Activated CD4-positive, alpha-beta T cell treated with anti-CD3 and anti-CD28 coated beads, Interleukin-10, Interleukin-2, amounts not matched to agents 100 ng/mL and 50 ng/mL, durations not matched to agents 16 hours and 8 hours (primary cell): ENCODE measurements around the gene ITGA7.

Experiments
- DNase-seq: peaks from one replicate; pipeline ENCODE4 v3.0.0-alpha.2; 2020

Gene ITGA7

DNA sequence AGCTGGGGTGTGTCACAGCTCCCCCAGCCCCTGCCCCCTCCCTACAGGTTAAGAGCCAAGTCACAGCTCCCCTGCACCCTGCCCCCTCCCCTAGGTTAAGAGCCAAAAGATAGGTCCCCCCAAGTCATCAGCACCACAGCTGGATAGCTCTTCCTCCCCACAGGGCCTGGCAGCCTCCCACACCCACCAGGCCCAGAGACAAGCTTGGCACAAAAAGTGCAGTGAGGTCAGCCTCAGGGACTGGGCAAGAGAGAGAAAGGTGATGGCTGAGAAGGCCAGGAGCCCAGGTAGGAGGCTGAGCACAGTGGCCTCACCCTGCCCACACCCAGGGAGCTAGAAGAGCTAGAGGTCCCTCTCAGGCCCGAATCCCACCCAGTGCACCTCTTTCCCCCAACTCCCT lies 8.7 kb downstream of the ITGA7 start:
- DNase-seq: no peak

GRCh38 chr12:55698241-55698955 lies 9.3 kb downstream of the ITGA7 start:
- no peak for DNase-seq

- no peak for DNase-seq
Measured at GRCh38 chr12:55697686-55698085, 10.0 kb downstream of the ITGA7 start.

DNA sequence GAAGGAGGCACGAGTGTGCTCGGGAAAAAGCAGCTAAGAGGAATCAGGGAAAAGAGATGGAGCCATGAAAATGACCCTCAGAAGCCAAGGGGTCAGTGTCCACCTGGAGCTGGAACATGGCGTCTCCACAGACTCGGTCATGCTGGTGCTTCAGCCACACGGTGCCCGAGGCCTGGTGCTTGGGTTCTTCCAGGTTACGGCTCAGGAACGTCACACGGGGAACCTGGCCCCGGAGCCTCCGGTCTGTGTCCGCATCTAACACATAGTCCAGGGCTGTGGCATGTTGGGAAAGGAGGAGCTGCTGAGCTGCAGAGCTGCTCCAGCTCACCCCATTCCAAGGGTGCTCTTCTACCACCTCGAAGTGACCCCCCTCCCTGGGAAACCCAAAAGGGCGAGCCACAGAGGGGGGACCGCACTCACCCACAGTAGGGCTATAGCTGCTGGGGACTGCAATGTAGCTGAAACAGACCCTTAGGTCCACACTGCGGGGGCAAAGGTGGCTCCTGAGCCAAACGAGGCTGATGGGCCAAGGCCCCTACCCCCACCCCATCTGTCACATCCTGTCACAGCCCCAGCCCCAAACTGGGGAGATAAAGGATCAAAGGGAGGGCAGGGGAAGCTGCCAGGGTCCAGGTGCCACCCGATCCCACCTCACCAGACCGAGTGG lies 10.8 kb downstream of the ITGA7 start:
- no peak for DNase-seq

- DNase-seq: no peak
Measured at GRCh38 chr12:55696141-55696540, 11.6 kb downstream of the ITGA7 start.

DNA sequence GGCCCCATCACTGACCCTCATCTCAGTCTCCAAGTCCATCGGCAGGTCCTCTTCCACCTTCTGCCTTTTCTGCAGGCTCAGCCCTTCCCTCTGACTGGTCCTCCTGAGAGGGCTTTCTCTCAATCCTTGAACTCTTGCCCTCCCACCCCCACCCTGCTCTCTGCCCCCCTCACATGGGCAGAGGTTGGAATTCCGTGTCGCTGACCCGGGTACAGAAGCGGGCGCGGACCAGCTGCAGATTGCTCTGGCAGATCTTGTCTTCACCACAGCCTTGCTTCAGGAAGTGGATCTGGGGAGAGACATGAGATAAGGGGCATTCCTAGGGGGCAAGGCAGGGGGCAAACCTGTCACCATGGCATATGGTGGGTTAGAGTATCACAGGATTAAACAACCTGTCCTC lies 12.4 kb downstream of the ITGA7 start:
- no peak for DNase-seq

GRCh38 chr12:55694651-55695050 lies 13.1 kb downstream of the ITGA7 start:
- no peak for DNase-seq

GRCh38 chr12:55694188-55694515 lies 13.6 kb downstream of the ITGA7 start:
- no peak for DNase-seq

- no peak for DNase-seq
Measured at GRCh38 chr12:55693323-55694187, 14.1 kb downstream of the ITGA7 start.

GRCh38 chr12:55692631-55693322 lies 14.9 kb downstream of the ITGA7 start:
- no peak for DNase-seq

DNA sequence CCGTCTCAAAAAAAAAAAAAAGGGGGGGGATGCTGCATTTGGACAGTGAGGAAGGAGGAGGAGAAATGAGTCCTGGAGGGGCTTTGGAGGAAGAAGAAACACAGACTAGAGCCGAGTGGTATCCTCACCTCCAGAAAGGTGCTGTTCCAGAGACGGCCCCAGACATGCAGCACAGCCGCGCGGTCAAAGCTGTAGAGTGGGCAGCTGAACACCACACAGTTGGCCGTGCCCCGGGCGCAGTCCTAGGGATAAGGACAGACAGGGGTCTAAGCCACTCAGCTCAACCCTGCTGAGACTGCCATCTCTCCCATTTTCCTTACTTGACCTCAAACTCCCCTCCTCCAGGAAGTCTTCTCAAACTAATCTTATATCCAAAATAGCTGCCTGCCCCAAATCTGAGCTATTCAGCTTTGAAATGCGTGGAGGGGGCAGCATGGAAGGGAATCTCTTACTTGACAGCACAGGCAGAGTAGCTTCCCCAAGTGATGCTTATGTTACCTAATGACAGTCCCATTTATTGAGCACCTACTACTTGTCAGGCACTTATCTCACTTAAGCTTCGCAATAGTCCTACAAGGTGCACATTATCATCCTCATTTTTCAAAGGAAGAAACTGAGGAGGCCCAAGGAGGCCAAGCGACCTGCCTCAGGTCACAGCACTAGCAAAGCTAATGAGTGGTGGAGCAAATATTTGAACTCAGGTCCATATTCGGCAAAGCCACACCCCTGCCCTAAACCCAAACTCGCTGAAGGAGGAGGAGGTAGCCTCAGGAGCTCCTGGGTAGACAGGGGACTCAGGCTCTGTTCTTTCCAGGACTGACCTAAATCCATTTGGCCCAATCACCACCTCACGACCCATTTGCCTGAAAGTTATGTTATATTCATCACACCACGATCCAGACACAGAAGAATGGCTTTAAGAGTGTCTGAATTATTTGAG lies 18.7 kb downstream of the ITGA7 start:
- no peak for DNase-seq

- DNase-seq: peak; percentile 28
Measured at GRCh38 chr12:55687746-55688145, 20.0 kb downstream of the ITGA7 start.

GRCh38 chr12:55686366-55687010 lies 21.2 kb downstream of the ITGA7 start:
- DNase-seq: no peak

DNA sequence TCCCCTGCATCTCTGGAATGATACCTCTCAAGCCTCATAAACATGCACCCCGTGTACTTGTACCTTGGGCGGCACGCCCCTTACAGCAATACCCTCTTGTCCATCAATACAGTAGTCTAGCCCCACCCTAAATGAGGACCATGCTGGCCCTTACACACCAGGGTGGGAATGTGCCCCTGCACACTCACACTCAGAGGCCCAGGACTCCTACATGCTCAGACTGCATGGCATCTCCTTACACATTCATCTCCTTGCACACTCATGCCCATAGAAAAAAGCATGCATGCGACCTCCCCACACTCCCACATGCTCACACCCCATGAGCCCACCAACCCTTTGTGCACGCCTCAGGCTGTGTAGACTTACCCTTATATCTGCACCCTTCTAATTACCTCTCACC lies 22.0 kb downstream of the ITGA7 start:
- DNase-seq: no peak

- no peak for DNase-seq
Measured at GRCh38 chr12:55684761-55685370, 22.8 kb downstream of the ITGA7 start.

DNA sequence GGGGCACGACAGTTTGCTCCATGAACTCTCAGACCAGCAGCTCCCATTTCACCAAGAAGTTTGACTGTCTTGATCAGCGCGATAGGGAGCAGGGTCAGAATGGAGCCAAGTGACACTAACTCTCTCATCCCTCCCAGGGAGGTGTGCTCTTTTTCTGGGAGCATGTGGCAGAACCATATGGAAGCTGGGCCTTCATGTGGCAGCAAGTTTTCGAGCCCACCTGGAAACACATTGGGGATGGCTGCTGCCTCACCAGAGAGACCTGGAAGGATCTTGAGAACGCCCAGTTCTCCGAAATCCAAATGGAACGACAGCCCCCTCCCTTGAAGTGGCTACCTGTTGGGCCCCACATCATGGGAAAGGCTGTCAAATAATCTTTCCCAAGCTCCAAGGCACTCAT lies 24.0 kb downstream of the ITGA7 start:
- no peak for DNase-seq

DNA sequence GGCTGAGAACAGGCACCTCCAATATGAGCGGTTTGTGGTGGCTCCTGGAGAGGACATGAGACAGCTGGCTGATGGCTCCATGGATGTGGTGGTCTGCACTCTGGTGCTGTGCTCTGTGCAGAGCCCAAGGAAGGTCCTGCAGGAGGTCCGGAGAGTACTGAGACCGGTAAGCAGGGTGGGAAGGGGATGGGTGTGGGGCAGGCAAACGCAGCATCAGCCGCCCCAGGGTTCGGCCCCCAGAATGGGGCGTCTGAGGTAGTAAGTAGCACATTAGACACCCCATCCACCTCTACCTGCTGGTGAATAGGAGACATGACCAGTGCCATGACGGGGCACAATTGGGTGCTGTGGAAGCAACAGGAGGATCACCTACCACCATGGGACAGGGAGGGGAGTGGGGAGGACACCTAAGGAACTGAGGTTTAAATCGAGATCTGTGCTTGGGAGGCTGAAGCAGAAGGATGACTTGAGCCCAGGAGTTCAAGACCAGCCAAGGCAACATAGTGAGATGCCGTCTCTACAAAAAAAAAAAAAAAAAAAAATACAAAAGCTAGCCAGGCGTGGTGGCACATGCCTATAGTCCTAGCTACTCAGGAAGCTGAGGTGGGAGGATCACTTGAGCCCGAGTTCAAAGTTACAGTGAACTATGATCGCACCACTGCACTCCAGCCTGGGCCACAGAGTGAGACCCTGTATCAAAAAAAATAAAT lies 25.5 kb downstream of the ITGA7 start:
- no peak for DNase-seq

- DNase-seq: peak; percentile 8
Measured at GRCh38 chr12:55681142-55682077, 26.3 kb downstream of the ITGA7 start.

DNA sequence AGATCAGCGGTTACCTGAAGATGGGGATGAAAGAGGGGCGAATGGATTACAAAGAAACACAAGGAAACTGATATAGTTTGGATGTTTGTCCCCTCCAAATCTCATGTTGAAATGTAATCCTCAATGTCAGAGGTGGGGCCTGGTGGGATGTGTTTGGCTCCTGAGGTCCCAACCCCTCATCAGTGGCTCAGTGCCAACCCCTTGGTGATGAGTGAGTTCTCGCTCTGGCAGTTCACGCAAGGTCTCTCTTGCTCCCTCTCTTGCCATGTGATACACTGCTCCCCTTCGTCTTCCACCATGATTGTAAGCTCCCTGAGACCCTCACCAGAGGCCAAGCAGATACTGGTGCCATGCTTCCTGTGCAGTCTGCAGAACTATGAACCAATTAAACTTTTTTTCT lies 28.0 kb downstream of the ITGA7 start:
- DNase-seq: no peak
